Measurements from ENCODE around the gene LRRC4. TPM values are rescaled to one million over a fixed set of nuclear protein-coding genes. Genes with fewer than 3 reads are reported as not detected.
A peak's percentile ranks its signal among the peaks of the same experiment; 100 is the strongest.

LRRC4 gene, protein sequence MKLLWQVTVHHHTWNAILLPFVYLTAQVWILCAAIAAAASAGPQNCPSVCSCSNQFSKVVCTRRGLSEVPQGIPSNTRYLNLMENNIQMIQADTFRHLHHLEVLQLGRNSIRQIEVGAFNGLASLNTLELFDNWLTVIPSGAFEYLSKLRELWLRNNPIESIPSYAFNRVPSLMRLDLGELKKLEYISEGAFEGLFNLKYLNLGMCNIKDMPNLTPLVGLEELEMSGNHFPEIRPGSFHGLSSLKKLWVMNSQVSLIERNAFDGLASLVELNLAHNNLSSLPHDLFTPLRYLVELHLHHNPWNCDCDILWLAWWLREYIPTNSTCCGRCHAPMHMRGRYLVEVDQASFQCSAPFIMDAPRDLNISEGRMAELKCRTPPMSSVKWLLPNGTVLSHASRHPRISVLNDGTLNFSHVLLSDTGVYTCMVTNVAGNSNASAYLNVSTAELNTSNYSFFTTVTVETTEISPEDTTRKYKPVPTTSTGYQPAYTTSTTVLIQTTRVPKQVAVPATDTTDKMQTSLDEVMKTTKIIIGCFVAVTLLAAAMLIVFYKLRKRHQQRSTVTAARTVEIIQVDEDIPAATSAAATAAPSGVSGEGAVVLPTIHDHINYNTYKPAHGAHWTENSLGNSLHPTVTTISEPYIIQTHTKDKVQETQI
- under 1 TPM in 1 of 2 donors, not detected in 1; 0.51 TPM for total RNA-seq

DNA sequence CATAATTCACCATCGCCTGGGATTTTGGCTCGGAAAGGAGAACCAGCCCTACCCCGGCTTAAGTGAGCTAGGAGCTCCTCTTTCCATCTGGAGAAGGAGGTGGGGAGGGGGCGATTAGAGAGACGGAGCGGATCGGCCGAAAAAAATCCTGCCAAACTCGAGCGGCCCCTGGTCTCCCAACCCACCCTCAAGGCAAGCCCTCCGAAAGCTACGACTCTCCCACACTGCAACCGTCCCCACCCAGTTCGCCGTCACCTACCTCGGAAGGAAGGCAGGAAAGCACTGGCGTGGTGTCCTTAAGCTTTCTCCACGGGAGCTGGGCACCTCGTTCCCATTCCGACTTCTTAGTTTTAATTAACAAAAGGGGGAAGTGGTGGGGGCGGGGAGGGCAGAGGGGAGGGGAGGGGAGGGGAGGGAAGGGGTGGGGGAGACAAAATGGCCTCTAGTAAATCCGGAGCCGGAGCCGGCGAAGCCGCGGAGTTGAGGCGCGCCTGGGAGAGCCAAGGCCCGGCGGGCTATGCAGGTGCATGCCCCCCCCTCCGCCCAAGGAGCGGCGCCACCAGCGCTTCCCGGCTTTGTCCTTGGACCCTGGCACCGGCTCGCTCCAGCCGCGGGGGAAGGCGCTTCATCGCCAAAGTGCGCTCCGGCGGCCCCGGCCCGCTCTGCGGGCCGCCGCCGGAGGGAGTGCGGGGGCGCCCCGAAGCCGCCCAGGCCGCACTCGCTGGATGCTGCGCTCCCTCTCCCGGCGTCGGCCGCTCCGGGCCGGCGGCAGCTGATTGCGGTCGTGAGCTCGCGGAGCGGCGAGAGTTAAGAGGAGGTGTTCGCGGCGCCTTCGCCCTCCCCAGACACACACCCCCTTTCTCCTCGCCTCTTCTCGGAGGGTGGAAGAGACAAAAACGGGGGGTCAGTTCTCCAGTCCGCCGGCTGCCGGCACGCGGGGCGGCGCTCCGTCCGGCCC is at the start of gene LRRC4:
LRRC4 (minus strand) TSS at position 784 of the 958 bp plus-strand sequence. CDS start 797 bp downstream, outside the sequence.
- DNase-seq (ENCODE audit: low spot score in 2 of 2): peak in 1 of 2 donors; percentile 28
- H3K9me3 Mint-ChIP-seq: no peaks in the 10 kb centered on the region
- peak within 1 kb of the TSS in 1 of 2 donors; percentile 29 for H3K27ac Mint-ChIP-seq
- ATAC-seq: peak; percentile 42 to 58
- H3K36me3 Mint-ChIP-seq: peaks cover 10% of the 10 kb centered on the region in 2 donors

- H3K9me3 Mint-ChIP-seq: no peaks in the 10 kb centered on the region
- peak overlapping the region in 1 of 2 donors; percentile 14 for H3K27ac Mint-ChIP-seq
- H3K36me3 Mint-ChIP-seq: no peaks in the 10 kb centered on the region
- no peak for ATAC-seq
- no peak for DNase-seq (ENCODE audit: low spot score in 2 of 2)
These were observed 48.9 kb upstream of the LRRC4 start for GRCh38 chr7:128080169-128080568.

DNA sequence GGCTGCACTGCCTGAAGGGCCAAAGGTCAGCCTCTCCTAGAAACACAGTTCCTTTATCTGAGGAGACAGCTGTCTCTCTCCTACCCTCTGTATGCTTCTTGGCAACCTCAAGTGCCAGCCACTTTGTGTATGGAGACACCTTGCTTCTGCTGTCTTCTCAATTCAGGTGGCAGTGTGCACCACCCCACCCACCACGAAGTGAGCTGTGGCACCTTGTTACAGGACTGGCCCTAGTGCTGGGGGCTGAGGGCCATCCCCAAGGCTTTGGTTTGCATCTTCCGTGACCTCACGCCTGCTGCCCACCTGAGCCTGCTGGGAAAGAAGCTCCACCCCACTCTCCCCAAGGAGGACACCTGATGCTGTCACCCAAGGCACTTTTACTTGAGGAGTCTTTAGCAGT is 47.1 kb upstream of the LRRC4 start:
- Mint-ChIP-seq H3K9me3 (no peaks in the 10 kb centered on the region), H3K27ac (no peak overlapping the region), H3K36me3 (no peaks in the 10 kb centered on the region)
- no peak for ATAC-seq
- no peak for DNase-seq (ENCODE audit: low spot score in 2 of 2)

GRCh38 chr7:128076796-128077271 is 45.6 kb upstream of the LRRC4 start:
- no peak for DNase-seq (ENCODE audit: low spot score in 2 of 2)
- no peaks in the 10 kb centered on the region for H3K9me3 Mint-ChIP-seq
- ATAC-seq: no peak
- H3K27ac Mint-ChIP-seq: no peak overlapping the region
- H3K36me3 Mint-ChIP-seq: no peaks in the 10 kb centered on the region

DNA sequence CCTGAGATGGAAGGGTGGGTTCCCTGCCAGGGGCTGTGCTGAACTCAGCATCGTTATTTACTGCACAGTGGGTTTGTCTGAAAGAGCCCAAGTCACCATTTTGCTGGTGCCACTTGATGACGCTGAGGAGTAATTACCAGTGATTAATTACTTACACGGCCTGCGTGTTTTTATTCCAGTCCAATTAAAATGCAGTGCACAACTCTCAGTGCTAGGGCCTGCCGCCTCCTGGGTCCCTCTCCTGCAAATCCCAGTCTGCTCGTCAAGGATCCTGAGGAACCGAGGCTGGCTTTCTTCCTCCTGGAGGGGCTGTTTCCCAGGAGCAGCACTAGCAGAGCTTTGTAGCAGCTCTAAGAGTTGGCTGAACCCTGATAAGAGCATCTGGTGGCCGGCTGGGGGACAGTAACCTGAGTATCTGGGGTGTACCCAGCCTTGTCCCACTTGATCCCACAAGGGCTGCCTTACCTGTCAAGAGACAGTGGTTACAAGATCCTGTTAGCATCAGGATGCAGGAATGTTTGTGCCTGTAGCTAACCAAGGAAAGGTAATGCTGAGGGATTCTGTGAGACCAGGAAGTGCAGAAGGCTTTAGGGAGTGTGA is 45.1 kb upstream of the LRRC4 start:
- no peaks in the 10 kb centered on the region for H3K9me3 Mint-ChIP-seq
- H3K27ac Mint-ChIP-seq: peak overlapping the region in 1 of 2 donors; percentile 50
- DNase-seq (ENCODE audit: low spot score in 2 of 2) (no peak), ATAC-seq (no peak)
- no peaks in the 10 kb centered on the region for H3K36me3 Mint-ChIP-seq

- ATAC-seq (no peak), DNase-seq (ENCODE audit: low spot score in 2 of 2) (no peak)
- H3K27ac Mint-ChIP-seq: peak overlapping the region in 1 of 2 donors; percentile 22
- no peaks in the 10 kb centered on the region for H3K9me3 Mint-ChIP-seq
- no peaks in the 10 kb centered on the region for H3K36me3 Mint-ChIP-seq
These were observed 44.2 kb upstream of the LRRC4 start for GRCh38 chr7:128075242-128076095.

GRCh38 chr7:128074736-128075135 is 43.5 kb upstream of the LRRC4 start:
- ATAC-seq: no peak
- no peak for DNase-seq (ENCODE audit: low spot score in 2 of 2)
- Mint-ChIP-seq H3K36me3 (no peaks in the 10 kb centered on the region), H3K27ac (peak overlapping the region; percentile 22 to 36), H3K9me3 (no peaks in the 10 kb centered on the region)

- no peaks in the 10 kb centered on the region for H3K9me3 Mint-ChIP-seq
- no peak for ATAC-seq
- no peak for DNase-seq (ENCODE audit: low spot score in 2 of 2)
- H3K27ac Mint-ChIP-seq: peak overlapping the region; percentile 22 to 36
- H3K36me3 Mint-ChIP-seq: no peaks in the 10 kb centered on the region
These were observed 43.1 kb upstream of the LRRC4 start for GRCh38 chr7:128074336-128074735.

GRCh38 chr7:128073671-128074310 is 42.6 kb upstream of the LRRC4 start:
- no peak for DNase-seq (ENCODE audit: low spot score in 2 of 2)
- no peak for ATAC-seq
- Mint-ChIP-seq H3K27ac (peak overlapping the region in 1 of 2 donors; percentile 22), H3K36me3 (no peaks in the 10 kb centered on the region), H3K9me3 (no peaks in the 10 kb centered on the region)

DNA sequence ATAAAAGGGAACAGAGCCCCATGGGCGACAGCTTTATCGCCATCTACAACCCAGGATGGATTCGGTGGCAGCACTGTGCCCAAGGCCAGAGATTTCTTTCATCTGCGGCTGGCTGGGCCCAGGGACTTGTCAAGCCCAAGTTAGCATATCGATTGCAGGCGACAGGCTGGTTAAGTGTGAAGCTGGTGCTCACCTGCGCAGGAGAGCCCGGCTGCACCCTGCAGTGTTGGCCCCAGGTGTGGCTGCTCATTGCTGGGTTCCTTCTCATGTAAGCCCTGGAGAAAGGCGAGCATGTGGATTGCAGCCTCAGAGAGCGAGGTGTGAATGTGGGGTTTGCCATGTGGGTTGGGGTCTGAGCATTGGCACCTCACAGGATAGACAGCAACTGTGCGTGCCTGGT is 40.6 kb upstream of the LRRC4 start:
- DNase-seq (ENCODE audit: low spot score in 2 of 2) (no peak), ATAC-seq (no peak)
- no peaks in the 10 kb centered on the region for H3K36me3 Mint-ChIP-seq
- H3K27ac Mint-ChIP-seq: peak overlapping the region in 1 of 2 donors; percentile 40
- no peaks in the 10 kb centered on the region for H3K9me3 Mint-ChIP-seq

GRCh38 chr7:128071376-128071775 is 40.1 kb upstream of the LRRC4 start:
- ATAC-seq: peak in 1 of 2 donors; percentile 30
- Mint-ChIP-seq H3K27ac (peak overlapping the region in 1 of 2 donors; percentile 40), H3K9me3 (no peaks in the 10 kb centered on the region), H3K36me3 (no peaks in the 10 kb centered on the region)
- DNase-seq (ENCODE audit: low spot score in 2 of 2): no peak

DNA sequence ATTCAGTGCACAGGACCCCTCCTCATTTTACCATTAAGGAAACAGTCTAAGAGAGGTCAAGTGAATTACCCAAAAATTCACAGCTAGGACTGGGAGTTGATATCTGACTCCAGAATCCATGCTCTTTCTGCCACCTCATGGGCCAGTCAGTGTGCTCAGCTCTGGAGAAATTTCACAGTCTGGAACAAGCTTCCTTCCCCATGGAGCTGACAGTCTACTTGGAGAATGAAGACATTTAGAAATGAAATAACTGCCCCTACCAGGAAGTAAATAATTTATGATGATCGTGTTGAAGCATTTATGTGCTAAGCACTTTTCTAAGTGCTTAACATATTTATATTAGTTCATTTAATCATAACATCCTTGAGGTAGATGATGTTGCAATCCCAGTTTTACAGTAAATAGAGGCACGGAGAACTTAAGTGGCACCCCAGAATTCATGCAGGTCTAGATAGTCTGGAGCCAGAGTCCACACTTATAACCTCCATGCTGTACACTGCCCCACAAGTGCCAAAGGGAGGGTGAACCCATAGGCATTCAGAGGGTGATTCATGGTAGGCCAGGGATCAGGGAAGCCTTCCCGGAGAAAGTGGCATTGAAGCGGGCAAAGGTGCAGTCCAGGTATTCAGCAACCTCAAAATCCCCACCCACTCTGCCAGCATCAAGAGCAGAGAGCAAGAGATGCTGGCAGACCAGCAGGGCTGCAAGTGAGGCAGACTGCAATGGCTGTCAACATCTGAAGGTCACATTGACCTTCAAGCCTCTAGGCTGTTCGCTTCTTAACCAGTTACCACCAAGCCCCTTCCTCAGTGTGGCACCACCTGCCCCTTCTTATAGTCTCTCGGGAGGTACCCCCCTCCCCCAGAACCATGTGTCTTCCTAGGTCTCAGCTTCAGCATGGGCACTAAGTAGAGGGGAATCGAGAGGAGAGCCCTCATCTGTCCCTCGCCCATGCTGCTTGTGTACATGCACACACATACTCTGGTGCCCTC is 38.4 kb upstream of the LRRC4 start:
- Mint-ChIP-seq H3K27ac (peak overlapping the region in 1 of 2 donors; percentile 25), H3K36me3 (no peaks in the 10 kb centered on the region), H3K9me3 (no peaks in the 10 kb centered on the region)
- DNase-seq (ENCODE audit: low spot score in 2 of 2) (no peak), ATAC-seq (no peak)

- Mint-ChIP-seq H3K27ac (peak overlapping the region in 1 of 2 donors; percentile 31), H3K36me3 (no peaks in the 10 kb centered on the region), H3K9me3 (no peaks in the 10 kb centered on the region)
- no peak for ATAC-seq
- DNase-seq (ENCODE audit: low spot score in 2 of 2): no peak
These were observed 37.5 kb upstream of the LRRC4 start for GRCh38 chr7:128068785-128069184.

GRCh38 chr7:128067983-128068382 is 36.7 kb upstream of the LRRC4 start:
- peak overlapping the region in 1 of 2 donors; percentile 81 for H3K27ac Mint-ChIP-seq
- ATAC-seq: no peak
- no peak for DNase-seq (ENCODE audit: low spot score in 2 of 2)
- H3K9me3 Mint-ChIP-seq: no peaks in the 10 kb centered on the region
- no peaks in the 10 kb centered on the region for H3K36me3 Mint-ChIP-seq
